Stimulated activated CD4-positive, alpha-beta T cell treated with anti-CD3 and anti-CD28 coated beads, Interleukin-1b, Interleukin-23, amount 100 ng/mL, for 1 hour (primary cell): ENCODE results near the gene CCDC116.
"Not testable (repeated sequence)": the region's sequence is repeated elsewhere in the genome, so short reads cannot be mapped to it uniquely, and the experiment has no call there.

ENCODE experiments used
- DNase-seq, 2 donors: peaks; one replicate each; pipeline ENCODE4 v3.0.0-alpha.2; 2020; ENCODE audit warnings: low read depth in 2 of 2

CCDC116 gene

GRCh38 chr22:21629255-21630149, 3.1 kb upstream of the CCDC116 start, which contains the start of gene YDJC:
YDJC (minus strand) TSS chr22:21630022; CDS start chr22:21630014, 8 bp downstream.
- DNase-seq = peak; percentile 91 to 95

DNA sequence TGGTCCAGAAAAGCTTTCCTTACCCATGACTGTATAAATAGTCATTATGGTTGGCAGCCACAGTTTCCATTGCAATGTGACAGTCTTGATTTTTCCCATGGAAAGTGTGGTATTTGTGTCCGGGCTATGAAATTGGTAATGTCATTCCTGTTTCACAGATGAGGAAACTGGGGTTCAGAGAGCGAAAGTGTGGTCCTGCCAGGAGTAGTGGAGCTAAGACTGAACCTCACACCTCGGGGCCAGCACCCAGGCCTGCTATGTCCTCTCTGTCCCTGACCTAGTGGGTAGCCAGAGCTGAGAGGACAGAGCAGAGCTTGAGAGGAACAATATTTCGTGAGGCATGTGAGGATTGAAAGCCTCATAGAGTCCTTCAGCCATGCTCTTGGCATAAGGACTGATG, 1.5 kb upstream of the CCDC116 start:
- DNase-seq = no peak

- no peak for DNase-seq
These were observed 371 bp downstream of the CCDC116 start for GRCh38 chr22:21632931-21633330.

GRCh38 chr22:21633481-21633880, 921 bp downstream of the CCDC116 start:
- no peak for DNase-seq

- no peak for DNase-seq
These were observed 1.5 kb downstream of the CCDC116 start for GRCh38 chr22:21634081-21634480.

- DNase-seq = no peak
These were observed 2.3 kb downstream of the CCDC116 start for GRCh38 chr22:21634844-21635243.

DNA sequence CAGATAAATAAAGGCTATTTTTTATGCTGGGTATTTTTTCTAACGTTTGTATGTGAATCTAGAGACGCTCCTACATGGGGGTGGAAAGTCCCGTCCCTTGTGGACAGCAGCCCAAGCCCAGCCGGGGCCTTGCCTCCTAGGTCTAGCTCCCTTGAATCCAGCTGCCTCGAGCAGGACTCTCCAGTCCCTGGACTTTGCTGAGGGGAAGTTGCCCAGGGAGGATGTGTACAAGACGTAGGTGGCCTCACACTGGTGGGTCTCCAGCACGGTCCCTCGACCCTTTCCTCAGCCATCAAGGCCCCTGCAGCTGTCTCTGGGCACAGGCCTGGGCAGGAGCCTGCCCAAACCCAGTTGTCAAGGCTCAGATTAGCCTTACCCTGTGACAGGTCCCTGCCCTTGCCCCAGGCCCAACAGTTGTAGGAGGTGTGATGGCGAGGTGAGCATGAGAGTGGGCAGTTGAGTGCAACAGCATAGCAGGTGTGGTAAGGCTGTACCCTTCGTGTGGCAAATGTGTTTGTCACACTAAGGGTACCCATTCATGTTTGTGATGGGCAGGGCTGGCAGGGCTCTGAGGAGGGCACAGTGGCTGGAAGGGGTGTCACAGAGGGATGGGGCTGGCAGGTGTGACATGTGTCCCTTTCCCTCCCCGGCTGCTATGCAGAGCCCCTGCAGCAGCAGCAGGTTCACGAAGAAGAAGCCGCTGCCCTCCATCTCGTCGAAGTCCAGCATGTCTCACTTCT, 3.4 kb downstream of the CCDC116 start:
- DNase-seq = no peak

- no peak for DNase-seq
These were observed 4.2 kb downstream of the CCDC116 start for GRCh38 chr22:21636629-21637218.

GRCh38 chr22:21637450-21637849, 4.9 kb downstream of the CCDC116 start:
- not testable (repeated sequence) for DNase-seq

DNA sequence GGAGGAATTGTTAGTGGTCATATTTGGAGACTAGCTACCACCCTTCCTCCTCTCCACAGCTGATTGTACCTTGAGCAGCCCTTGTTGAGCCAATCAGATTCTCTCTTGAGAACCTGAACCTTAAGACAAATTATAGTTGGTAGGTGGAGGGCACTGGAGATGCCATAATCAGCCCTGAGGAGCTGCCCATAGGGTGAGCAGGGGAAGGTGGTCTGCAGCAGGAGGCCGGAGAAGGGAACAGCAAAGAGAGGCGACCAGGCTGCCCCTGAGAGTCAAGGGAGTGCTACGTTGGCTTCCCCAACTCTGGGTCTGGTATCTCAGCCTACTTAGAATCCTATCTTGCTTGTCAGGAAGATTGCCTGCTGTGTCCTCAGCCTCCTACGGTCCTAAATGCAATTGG, 6.8 kb downstream of the CCDC116 start:
- no peak for DNase-seq

GRCh38 chr22:21640810-21641209, 8.2 kb downstream of the CCDC116 start:
- DNase-seq = no peak

DNA sequence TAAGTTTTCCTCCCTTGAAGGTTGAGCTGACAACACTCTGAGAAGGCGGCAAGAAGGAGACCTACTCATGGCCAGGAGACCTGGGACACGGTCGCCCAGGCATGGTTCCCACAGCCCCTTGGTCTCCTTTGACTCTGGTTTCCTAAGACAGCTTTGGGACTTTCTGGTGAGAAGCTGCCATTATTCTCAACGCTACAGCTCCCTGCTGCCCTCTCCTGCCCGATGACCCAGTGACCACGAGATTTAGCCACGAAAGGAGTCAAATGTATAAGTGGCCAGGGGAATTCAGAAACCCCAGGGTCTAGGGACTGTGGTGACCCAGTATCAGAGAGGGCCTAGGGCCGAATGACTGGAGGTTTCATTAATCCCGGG, 8.8 kb downstream of the CCDC116 start:
- DNase-seq = no peak

GRCh38 chr22:21641789-21642583, 9.4 kb downstream of the CCDC116 start, which contains the start of gene SDF2L1:
SDF2L1 (plus strand) TSS chr22:21642302; CDS start chr22:21642337, 35 bp downstream.
- DNase-seq = peak; percentile 95 to 96

GRCh38 chr22:21642584-21643448, 10.3 kb downstream of the CCDC116 start:
- no peak for DNase-seq

DNA sequence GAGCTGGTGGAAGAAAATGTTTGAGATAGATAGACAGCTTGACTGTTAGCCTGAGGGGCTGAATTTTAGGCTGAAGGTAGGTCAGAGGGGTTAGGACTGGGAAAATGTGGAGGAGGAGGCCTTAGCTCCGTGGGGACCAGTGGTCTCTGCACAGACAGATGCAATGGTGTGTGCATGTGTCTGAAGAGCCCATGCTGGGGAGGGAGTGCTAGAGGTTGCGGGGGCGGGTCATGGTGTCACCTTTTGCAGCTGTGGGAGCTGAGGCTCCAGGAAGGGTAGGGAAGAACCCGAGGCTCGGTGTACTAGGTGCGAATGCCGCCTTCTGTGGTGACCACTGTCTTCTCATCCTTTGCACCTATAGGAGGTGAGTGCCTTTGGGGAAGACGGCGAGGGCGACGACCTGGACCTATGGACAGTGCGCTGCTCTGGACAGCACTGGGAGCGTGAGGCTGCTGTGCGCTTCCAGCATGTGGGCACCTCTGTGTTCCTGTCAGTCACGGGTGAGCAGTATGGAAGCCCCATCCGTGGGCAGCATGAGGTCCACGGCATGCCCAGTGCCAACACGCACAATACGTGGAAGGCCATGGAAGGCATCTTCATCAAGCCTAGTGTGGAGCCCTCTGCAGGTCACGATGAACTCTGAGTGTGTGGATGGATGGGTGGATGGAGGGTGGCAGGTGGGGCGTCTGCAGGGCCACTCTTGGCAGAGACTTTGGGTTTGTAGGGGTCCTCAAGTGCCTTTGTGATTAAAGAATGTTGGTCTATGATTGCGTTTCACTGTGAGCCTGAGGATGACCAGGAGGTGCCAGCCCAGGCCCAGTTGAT, 11.2 kb downstream of the CCDC116 start:
- DNase-seq = no peak

GRCh38 chr22:21645513-21645912, 13.0 kb downstream of the CCDC116 start:
- DNase-seq = not testable (repeated sequence)

- peak; percentile 49 to 57 for DNase-seq
These were observed 14.3 kb downstream of the CCDC116 start for GRCh38 chr22:21646608-21647590.

GRCh38 chr22:21650280-21650679, 17.7 kb downstream of the CCDC116 start:
- no peak for DNase-seq
